Colonic mucosa (tissue), 4 donors: Measurements from ENCODE around the gene CTH. TPM values are rescaled to one million over a fixed set of nuclear protein-coding genes. Genes with fewer than 3 reads are reported as not detected.
"Not testable (repeated sequence)": the region's sequence is repeated elsewhere in the genome, so short reads cannot be mapped to it uniquely, and the experiment has no call there.

Source experiments
- DNase-seq: peaks from one replicate; pipeline ENCODE4 v3.0.0-alpha.2; 2020
- H3K27ac ChIP-seq: fragments of 200-600 bp; one replicate; pipeline ENCODE4 v1.8.0; 2021
- H3K27me3 ChIP-seq: fragments of 200-600 bp; one replicate; pipeline ENCODE4 v1.8.0; 2021
- H3K36me3 ChIP-seq: fragments of 200-600 bp; one replicate; pipeline ENCODE4 v1.8.0; 2021
- H3K4me1 ChIP-seq: fragments of 200-600 bp; one replicate; pipeline ENCODE4 v1.8.0; 2021; ENCODE audit warnings: mild to moderate bottlenecking
- H3K4me3 ChIP-seq: fragments of 200-600 bp; one replicate; pipeline ENCODE4 v1.8.0; 2021
- H3K9ac ChIP-seq, 2 donors: one replicate each; pipeline ENCODE4 v1.7.0; 2013; ENCODE audit warnings: control low read depth in 2 of 2, low read depth in 2 of 2, low read length in 2 of 2
- H3K9me3 ChIP-seq: fragments of 200-600 bp; one replicate; pipeline ENCODE4 v1.8.0; 2021
- CTCF ChIP-seq: fragments of 200-600 bp; IDR thresholded peaks from one replicate; pipeline ENCODE4 v1.8.0; 2022; ENCODE audit warnings: antibody characterized with exemption, mild to moderate bottlenecking
- intact Hi-C: fragments of 100-400 bp; cut with DNase I; formaldehyde crosslinking; loops from one replicate; pipeline ENCODE4 v1.14.1; 2022
- total RNA-seq, 2 donors: library from RNA; stranded (reverse); fragmentation: NEBNext Ultra II Directional in 1 of 2; extraction: Animal tissue kit (Norgen Biotek cat#: 25700) in 1 of 2; gene quantifications; one replicate each; pipeline ENCODE4 v1.2.1, GENCODE V29; 2021
- donor health status: healthy.
- donor health status: DM: no; HTN: no; CAD: no.
- donor health status: DM: no; HTN: no; CAD: no.

The CTH gene
- total RNA-seq, 2 donors from 2014 or later, result 10.7 to 16.6 TPM

GRCh38 chr1:70411360-70411844 lies 334 bp downstream of the CTH start:
- Histone ChIP-seq H3K27ac (peak overlapping the region; percentile 90), H3K27me3 (no peaks in the 10 kb centered on the region), H3K36me3 (no peaks in the 10 kb centered on the region), H3K4me3 (peak overlapping the region; percentile 74), H3K9me3 (no peaks in the 10 kb centered on the region), H3K4me1 (no peaks in the 10 kb centered on the region), H3K9ac (peak overlapping the region; percentile 75 to 85)
- no peak for DNase-seq
- TF ChIP-seq CTCF, result no peak
- intact Hi-C loops, result loop anchor here (2.0 to 5.0 kb wide), 2 partner anchors 57 to 204 kb away; partner anchors contain the start of genes ANKRD13C and LRRC40

GRCh38 chr1:70415882-70416281 lies 4.8 kb downstream of the CTH start:
- DNase-seq, result no peak
- Histone ChIP-seq H3K9ac (no peak overlapping the region), H3K27ac (no peak overlapping the region), H3K4me1 (no peaks in the 10 kb centered on the region), H3K9me3 (no peaks in the 10 kb centered on the region), H3K4me3 (no peak overlapping the region), H3K27me3 (no peaks in the 10 kb centered on the region), H3K36me3 (no peaks in the 10 kb centered on the region)
- intact Hi-C loops, result no loop called here
- TF ChIP-seq CTCF, result no peak

- H3K27ac ChIP-seq, H3K9ac ChIP-seq, H3K4me3 ChIP-seq, H3K27me3 ChIP-seq, H3K36me3 ChIP-seq, intact Hi-C loops, H3K9me3 ChIP-seq, H3K4me1 ChIP-seq, DNase-seq: not testable (repeated sequence)
These were observed 8.1 kb downstream of the CTH start for GRCh38 chr1:70418973-70419734.

- no peak for DNase-seq
- H3K4me3 ChIP-seq, result no peak overlapping the region
- no peaks in the 10 kb centered on the region for H3K4me1 ChIP-seq
- no peaks in the 10 kb centered on the region for H3K9me3 ChIP-seq
- TF ChIP-seq CTCF, result no peak
- H3K27me3 ChIP-seq, result no peaks in the 10 kb centered on the region
- no peak overlapping the region for H3K27ac ChIP-seq
- intact Hi-C loops, result no loop called here
- H3K9ac ChIP-seq, result no peak overlapping the region
- H3K36me3 ChIP-seq, result no peaks in the 10 kb centered on the region
These were observed 9.3 kb downstream of the CTH start for GRCh38 chr1:70420320-70420719.

GRCh38 chr1:70426154-70427131 lies 15.4 kb downstream of the CTH start:
- no peak for DNase-seq
- H3K27ac ChIP-seq, result no peak overlapping the region
- no peak overlapping the region for H3K4me3 ChIP-seq
- H3K9me3 ChIP-seq, result no peaks in the 10 kb centered on the region
- no peaks in the 10 kb centered on the region for H3K36me3 ChIP-seq
- no peak overlapping the region for H3K9ac ChIP-seq
- intact Hi-C loops, result no loop called here
- peaks cover 4% of the 10 kb centered on the region for H3K4me1 ChIP-seq
- no peak for TF ChIP-seq CTCF
- no peaks in the 10 kb centered on the region for H3K27me3 ChIP-seq
